Stimulated activated CD4-positive, alpha-beta T cell treated with anti-CD3 and anti-CD28 coated beads, TNF-alpha, amount 100 ng/mL, for 24 hours (primary cell): ENCODE data around the gene OR1F1.
"Not testable (repeated sequence)": the region's sequence is repeated elsewhere in the genome, so short reads cannot be mapped to it uniquely, and the experiment has no call there.

Experiments
- DNase-seq, 3 experiments: peaks; one replicate each; pipeline ENCODE4 v3.0.0-alpha.2; 2020; ENCODE audit warnings: low read depth in 3 of 3

Gene OR1F1

DNA sequence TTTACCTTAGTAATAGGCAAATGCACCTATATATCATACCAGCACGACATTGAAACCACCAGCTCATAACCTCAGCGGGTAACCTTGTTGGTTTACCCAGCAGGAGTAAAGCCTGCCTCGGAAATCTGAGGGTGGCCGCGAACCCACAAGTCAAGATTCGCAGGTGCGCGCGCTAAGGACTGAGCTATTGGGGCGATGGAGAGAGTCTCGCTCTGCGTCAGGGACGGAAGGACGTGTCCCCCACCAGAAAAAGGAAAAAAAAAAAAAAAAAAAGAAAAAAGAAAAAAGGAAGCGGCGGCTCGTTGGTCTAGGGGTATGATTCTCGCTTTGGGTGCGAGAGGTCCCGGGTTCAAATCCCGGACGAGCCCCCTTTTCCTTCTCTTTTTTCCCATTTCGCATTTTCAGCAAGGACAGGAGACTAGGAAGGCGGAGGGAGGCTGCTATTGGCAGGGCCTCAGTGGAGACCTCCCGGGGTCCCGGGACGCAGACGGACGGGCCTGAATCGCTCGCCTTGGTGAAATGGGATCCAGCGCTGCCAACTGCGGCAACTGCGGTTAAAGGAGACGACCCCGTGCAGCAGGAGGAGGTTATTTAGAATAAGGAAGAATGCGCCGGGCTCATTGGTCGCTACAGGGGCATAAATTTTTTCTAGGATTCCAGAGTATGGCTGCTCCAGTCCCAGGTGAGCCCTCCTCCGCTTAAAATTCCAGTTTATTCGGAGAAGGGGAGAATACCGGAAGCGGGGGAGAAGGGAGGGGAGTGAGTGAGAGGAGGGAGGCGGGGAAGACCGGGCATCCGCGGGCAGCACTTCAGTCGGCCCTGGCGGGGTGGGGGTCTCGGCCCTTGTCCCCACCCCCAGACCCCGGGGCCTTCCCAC, at the start of gene OR1F1:
OR1F1 (plus strand) TSS at position 407 of the 877 bp plus-strand sequence.
- peak; percentile 46 to 85 (median 55) for DNase-seq

DNA sequence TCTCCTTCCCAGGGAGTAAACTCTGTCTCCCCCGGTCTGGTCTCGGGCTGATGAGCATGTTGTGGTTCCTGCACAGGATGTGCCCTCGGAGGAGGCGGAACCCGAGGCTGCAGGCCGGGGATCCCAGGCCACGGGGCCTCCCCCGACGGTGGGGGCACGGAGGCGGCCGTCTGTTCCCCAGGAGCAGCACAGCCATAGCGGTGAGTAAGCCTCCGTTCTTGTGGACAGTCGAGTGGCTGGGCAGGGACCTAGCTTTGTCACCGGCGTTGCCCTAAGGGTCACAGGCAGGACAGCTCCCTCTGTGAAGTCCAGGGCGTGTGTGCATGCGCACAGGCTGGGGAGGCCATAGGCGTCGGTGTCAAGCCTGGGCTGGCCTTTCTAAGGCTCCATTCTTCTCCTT, 49.7 kb upstream of the OR1F1 start:
- DNase-seq: no peak

DNA sequence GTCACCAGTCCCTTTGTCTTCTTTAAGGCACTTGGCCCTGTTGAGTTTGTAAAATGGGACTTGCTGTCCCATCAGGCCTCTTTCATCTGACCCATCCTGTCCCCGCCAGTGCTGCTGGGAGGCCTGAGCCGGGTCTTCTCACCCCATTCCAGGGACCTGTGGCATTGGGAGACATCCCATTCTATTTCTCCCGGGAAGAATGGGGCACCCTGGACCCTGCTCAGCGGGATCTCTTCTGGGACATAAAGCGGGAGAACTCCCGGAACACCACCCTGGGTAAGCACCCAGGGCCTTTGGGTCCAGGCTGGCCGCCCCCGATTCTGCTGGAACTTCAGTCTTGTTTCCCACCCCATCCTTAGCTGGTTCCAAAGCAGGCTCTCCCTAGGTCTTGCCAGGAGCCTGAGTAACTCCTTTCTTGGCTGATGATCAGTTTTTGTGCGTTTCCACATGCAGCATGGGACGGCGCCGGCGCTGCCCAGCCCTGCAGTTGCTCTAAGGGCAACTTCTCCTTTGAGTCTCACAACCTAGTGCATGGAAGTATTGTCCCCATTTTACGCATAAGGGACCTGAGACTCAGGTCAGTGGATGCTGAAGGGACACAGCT, 49.1 kb upstream of the OR1F1 start:
- DNase-seq: no peak

DNA sequence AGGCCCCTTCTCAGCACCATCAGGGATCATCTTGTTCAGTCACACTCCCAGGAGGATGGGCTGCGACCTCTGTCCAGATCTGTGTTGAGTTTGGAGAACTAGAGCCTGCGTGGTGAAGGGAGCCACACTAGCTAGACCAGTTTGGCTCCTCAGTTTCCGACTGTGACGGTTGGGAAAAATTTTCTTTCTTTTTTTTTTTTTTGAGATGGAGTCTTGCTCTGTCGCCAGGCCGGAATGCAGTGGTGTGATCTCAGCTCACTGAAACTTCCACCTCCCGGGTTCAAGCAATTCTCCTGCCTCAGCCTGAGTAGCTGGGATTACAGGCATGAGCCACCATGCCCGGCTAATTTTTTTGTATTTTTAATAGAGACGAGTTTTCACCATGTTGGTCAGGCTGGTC, 48.4 kb upstream of the OR1F1 start:
- DNase-seq: not testable (repeated sequence)

DNA sequence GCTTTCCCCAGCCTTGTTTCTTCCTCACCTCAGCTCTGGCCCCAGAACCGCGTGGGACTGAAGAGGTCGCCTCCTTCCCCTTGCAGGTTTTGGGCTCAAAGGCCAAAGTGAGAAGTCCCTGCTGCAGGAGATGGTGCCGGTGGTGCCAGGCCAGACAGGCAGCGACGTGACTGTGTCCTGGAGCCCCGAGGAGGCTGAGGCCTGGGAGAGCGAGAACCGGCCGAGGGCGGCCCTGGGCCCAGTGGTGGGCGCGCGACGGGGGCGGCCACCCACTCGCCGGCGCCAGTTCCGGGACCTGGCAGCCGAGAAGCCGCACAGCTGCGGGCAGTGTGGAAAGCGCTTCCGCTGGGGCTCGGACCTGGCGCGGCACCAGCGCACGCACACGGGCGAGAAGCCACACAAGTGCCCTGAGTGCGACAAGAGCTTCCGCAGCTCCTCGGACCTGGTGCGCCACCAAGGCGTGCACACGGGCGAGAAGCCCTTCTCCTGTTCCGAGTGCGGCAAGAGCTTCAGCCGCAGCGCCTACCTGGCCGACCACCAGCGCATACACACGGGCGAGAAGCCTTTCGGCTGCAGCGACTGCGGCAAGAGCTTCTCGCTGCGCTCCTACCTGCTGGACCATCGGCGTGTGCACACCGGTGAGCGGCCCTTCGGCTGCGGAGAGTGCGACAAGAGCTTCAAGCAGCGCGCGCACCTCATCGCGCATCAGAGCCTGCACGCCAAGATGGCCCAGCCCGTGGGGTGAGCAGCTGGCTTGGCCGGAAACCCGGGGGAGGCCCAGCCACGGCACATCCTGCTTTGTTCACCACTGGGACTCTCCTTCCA, 47.2 kb upstream of the OR1F1 start:
- no peak for DNase-seq

- no peak for DNase-seq
Observed at GRCh38 chr16:3141781-3142311, 46.2 kb upstream of the OR1F1 start.

DNA sequence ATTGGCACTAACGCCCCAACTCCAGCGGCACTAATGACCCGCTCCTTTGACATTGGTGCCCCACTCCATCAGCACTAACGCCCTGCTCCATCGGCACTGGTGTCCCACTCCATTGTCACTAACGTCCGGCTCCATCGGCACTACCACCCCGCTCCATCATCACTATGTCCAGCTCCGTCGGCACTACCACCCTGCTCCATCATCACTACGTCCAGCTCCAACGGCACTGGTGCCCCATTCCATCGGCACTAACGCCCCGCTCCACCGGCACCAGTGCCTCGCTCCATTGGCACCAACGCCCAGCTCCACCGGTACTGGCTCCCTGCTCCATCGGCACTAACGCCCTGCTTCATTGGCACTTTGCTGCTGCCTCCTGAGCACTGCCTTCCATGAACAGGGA, 45.7 kb upstream of the OR1F1 start:
- no peak for DNase-seq

GRCh38 chr16:3142770-3143169, 45.2 kb upstream of the OR1F1 start:
- DNase-seq: no peak

DNA sequence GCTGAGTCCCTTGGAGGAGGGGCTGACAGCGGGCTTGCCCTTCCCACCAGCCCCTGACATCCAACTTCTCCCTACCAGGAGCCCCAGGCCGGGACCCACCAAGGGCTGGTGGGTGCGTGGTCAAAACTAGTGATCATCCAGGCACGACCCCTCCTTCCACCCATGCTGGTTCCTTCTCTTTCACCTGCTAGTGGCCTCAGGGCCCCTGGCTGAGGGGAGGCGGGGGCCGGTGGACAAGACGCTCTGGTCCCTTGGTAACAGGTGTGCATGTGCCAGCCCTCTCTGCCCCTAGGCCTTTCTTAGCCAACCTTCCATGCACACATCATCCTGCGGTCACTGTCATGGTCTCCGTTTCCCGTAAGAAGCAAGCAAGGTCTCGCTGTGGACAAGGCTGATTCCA, 44.8 kb upstream of the OR1F1 start:
- no peak for DNase-seq

DNA sequence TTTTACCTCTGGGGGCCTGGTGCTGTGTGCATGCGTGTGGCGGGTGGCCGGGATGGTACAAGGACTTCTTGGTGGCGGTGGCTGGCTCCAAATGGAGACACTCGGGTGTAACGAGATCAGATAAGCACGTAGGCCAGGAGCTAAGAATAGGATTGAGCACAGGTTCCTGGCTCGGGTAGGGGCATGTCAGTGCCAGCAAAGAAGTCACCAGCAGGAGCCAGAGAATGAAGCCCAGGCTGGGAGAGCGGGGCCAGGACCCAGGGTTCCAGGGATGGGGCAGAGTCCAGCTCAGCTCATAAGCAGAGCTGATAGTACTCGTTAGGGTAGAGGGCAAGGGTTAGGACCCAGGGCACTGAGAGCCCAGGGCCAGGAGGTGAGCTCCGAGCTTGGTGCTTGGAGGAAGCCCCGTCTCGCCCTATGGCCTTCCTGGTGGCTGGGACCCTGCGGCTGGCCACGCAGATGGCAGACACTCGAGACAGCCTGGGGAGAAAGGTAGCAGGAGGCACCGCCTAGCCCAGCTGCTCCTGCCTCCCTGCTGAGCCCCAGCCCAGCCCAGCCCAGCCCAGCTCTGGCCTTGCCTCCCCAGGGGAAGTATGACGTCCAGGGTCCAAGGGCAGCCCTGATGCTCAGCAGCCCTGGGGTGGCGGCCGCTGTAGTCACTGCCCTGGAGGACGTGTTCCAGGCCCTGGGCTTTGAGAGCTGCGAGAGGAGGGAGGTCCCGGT, 44.2 kb upstream of the OR1F1 start:
- no peak for DNase-seq

- no peak for DNase-seq
Observed at GRCh38 chr16:3144321-3144983, 43.6 kb upstream of the OR1F1 start.

DNA sequence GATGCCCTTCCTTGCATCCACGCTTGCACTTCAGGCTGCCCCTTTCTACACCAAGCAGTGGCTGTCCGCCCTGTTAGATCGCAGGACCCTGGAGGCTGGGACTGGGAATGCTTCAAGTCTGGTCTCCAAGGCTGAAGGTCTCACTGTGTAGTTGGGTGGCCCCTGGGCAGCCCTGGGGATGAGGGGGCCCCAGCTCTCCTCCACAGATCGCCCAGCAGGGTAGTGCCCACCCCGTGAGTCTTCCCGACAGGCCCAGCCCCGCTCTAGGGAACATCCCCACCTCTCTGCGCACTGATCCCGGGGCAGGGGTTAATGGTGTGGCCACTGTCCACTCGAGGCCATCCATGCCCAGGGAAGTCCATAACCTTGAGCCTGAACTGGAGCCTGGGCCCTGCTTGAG, 42.9 kb upstream of the OR1F1 start:
- DNase-seq: no peak

DNA sequence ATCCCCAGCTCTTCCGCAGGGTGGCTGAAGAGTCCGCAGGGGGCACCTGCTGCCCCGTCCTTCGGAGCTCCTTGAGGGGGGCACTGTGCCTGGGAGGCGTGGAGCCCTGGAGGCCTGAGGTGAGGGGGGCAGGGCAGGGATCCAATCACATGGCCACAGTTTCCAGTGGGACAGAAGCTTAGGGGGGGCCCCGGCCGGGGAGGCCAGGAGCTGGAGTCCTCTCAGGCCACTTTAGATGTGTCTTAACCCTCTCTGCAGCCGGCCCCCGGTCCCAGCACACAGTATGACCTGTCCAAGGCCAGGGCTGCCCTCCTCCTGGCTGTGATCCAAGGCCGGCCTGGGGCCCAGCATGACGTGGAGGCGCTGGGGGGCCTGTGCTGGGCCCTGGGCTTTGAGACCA, 42.3 kb upstream of the OR1F1 start:
- no peak for DNase-seq

DNA sequence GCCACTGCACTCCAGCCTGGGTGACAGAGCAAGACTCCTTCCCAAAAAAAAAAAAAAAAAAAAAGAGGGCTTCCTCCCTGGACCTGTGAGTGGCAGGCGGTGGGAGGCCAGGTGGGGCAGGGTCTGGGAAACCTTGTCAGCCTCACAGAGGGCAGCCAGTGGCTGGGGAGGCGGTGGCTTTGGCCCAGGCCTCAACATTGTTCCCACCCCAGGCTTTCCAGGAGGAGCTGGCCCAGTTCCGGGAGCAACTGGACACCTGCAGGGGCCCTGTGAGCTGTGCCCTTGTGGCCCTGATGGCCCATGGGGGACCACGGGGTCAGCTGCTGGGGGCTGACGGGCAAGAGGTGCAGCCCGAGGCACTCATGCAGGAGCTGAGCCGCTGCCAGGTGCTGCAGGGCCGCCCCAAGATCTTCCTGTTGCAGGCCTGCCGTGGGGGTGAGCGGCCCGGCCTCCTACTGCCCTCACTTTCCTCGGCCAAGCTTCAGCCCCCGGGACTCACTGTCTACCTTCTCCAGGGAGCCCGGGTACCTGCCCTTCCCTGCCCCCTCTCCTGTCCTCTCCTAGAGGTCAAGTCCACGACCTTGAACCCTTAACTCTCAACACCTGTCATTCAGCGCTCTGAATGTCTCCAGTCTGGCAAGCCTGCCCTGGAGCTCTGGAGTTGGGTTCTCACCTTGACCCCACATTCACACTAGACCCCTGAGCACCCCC, 40.8 kb upstream of the OR1F1 start:
- DNase-seq: no peak

GRCh38 chr16:3147757-3148104, 40.3 kb upstream of the OR1F1 start:
- no peak for DNase-seq

DNA sequence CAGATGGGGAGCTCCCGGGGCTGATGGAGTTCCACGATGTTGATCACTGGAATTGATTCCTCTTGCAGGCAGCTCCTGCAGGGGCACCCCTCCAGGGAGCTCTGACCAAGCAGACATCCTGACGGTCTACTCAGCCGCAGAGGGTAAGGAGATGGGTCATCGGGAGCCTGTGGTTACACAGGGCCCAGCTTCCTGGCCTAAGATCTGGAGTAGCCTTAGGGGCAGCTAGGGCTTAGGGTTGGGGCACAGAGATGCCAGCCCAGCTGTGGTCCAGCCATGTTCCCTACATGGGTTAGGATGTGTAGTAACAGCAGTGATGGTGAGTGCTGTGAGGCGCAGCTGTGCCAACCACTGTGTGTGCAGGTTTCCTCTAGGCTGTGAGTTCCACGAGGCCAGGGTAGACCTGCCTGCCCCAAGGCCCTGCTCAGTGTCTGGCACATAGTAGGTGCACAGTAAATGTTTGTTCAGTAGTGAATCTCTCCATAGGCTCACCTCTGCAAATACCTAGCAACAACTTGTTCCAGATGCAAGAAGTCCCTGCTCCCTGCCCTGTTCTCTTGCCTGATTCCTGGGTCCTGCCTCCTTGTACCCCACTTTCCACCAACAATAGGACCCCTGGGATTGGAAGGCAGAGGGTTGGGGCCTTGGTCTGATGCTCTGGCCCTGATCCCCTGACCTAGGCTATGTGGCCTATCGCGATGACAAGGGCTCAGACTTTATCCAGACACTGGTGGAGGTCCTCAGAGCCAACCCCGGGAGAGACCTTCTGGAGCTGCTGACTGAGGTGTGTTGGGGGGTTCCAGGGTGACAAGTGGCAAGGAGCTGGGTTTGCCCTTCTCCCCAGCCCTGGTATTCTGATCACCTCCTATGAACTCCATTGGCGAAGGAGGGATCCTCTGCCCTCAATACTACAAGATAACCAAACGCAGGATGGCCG, 39.5 kb upstream of the OR1F1 start:
- no peak for DNase-seq

DNA sequence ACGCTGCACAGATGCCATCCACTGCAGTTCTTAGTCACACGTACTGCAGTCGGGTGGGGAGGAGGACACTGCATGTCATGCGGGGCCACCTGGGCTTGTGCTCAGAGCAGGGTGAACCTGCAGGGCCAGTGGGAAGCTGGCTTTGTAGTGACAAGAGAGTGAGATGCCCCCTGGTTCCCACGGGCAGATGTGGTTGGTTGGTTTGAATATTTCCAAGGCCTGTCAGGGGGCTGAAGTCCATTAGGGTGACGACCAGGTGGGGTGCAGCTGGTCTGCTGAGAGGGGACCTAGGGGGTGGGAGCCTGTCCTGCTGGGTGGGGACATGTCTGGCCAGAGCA, 38.8 kb upstream of the OR1F1 start:
- DNase-seq: no peak

GRCh38 chr16:3149630-3150345, 38.2 kb upstream of the OR1F1 start:
- DNase-seq: peak in 1 of 3 experiments; percentile 61
